Endothelial cell (in vitro differentiated cells): Measurements from ENCODE around the gene APBB1. TPM values are rescaled to one million over a fixed set of nuclear protein-coding genes. Genes with fewer than 3 reads are reported as not detected.

Experiments used
- DNase-seq: peaks from one replicate; pipeline ENCODE4 v3.0.0; 2021; ENCODE audit warnings: low spot score
- H3K27ac Mint-ChIP-seq: one replicate; pipeline ENCODE4 v1.8.0; 2021; ENCODE audit warnings: mixed read lengths, inconsistent platforms; ENCODE audit not compliant: unreplicated experiment
- H3K27me3 Mint-ChIP-seq: one replicate; pipeline ENCODE4 v1.8.0; 2021; ENCODE audit warnings: mild to moderate bottlenecking, moderate library complexity, mixed read lengths, inconsistent platforms; ENCODE audit not compliant: unreplicated experiment
- H3K36me3 Mint-ChIP-seq: one replicate; pipeline ENCODE4 v1.8.0; 2021; ENCODE audit warnings: mild to moderate bottlenecking, low read depth, mixed read lengths, inconsistent platforms; ENCODE audit not compliant: unreplicated experiment
- H3K4me1 Mint-ChIP-seq: one replicate; pipeline ENCODE4 v1.8.0; 2021; ENCODE audit warnings: mild to moderate bottlenecking, mixed read lengths, inconsistent platforms; ENCODE audit not compliant: unreplicated experiment
- H3K4me3 Mint-ChIP-seq: one replicate; pipeline ENCODE4 v1.8.0; 2021; ENCODE audit warnings: mild to moderate bottlenecking, mixed read lengths, inconsistent platforms; ENCODE audit not compliant: unreplicated experiment
- H3K9me3 Mint-ChIP-seq: one replicate; pipeline ENCODE4 v1.8.0; 2021; ENCODE audit warnings: mixed read lengths, inconsistent platforms; ENCODE audit not compliant: unreplicated experiment
- total RNA-seq: library from RNA; stranded (reverse); fragmentation: NEBNext Ultra II Directional; extraction: Animal tissue kit (Norgen Biotek cat#: 25700); gene quantifications from one replicate; pipeline ENCODE4 v1.2.1, GENCODE V29; 2021; ENCODE audit not compliant: unreplicated experiment
- TF ChIP-seq, protein P1 (sequence below): fragments of 200-600 bp; sonication (generic); IDR thresholded peaks from one replicate; pipeline ENCODE4 v1.5.0; 2021; ENCODE audit warnings: antibody characterized with exemption; ENCODE audit not compliant: unreplicated experiment

The APBB1 gene
- total RNA-seq, 1 donor from 2014 or later, result 43.6 TPM

DNA sequence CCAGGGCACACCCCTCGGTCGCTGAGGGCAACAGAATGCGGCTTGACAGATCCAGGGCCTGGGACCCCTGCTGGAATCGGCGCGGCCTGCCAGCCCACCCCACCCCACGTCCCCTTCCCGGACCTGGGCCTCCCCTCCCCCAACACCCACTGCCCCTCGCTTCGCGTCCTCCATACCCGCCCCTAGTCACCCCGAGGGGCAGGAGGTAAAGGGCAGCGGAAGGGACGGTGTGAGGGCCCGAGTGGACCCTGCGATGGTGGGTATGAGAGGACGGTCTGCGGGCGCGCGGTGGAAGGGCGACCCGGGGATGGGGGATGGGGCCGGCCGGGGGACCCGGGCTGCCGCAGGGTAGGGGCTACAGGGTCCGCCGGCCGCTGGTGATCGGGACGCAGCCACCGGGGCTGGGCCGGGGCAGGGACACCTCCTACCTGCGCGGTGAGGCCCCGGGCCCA is 311 bp downstream of the APBB1 start:
- Mint-ChIP-seq H3K9me3 (no peaks in the 10 kb centered on the region), H3K4me1 (peaks cover 3% of the 10 kb centered on the region), H3K27me3 (peaks cover 4% of the 10 kb centered on the region), H3K27ac (no peak overlapping the region), H3K36me3 (no peaks in the 10 kb centered on the region), H3K4me3 (no peak overlapping the region)
- peak; percentile 20 for DNase-seq
- TF ChIP-seq, protein P1, sequence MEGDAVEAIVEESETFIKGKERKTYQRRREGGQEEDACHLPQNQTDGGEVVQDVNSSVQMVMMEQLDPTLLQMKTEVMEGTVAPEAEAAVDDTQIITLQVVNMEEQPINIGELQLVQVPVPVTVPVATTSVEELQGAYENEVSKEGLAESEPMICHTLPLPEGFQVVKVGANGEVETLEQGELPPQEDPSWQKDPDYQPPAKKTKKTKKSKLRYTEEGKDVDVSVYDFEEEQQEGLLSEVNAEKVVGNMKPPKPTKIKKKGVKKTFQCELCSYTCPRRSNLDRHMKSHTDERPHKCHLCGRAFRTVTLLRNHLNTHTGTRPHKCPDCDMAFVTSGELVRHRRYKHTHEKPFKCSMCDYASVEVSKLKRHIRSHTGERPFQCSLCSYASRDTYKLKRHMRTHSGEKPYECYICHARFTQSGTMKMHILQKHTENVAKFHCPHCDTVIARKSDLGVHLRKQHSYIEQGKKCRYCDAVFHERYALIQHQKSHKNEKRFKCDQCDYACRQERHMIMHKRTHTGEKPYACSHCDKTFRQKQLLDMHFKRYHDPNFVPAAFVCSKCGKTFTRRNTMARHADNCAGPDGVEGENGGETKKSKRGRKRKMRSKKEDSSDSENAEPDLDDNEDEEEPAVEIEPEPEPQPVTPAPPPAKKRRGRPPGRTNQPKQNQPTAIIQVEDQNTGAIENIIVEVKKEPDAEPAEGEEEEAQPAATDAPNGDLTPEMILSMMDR, result no peak

DNA sequence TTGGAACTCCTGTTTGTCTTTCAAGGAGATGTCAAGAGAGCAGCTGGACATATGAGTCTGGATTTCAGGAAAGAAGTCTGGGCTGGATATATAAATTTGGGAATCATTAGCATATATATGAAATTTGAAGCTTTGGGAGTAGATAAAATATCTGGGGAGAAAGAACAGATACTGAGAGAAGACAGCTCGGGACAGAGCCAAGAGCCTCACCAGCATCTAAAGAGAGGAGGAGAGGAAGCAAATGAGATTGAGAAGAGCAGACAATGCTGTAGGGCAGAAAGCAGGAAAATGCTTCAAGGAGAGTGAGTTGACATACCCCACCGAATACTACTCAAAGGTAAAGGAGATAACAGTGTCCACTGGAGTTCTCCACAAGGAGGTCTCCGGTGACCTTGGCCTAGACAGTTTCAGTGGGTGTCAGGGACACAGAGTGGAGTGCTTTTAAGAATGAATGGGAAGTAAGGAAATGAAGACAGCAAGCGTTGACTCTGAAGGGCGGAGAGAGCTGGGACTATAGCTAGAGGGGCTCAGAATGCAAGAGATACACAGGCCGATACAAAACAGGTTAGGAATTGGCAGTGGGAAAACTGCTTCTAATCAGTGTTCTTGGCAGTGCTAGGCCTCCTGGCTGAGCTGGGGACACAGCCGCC is 862 bp downstream of the APBB1 start:
- Mint-ChIP-seq H3K27ac (no peak overlapping the region), H3K27me3 (peaks cover 4% of the 10 kb centered on the region), H3K36me3 (no peaks in the 10 kb centered on the region), H3K4me1 (peaks cover 4% of the 10 kb centered on the region), H3K4me3 (no peak overlapping the region), H3K9me3 (no peaks in the 10 kb centered on the region)
- DNase-seq, result no peak
- TF ChIP-seq, protein P1, result no peak

DNA sequence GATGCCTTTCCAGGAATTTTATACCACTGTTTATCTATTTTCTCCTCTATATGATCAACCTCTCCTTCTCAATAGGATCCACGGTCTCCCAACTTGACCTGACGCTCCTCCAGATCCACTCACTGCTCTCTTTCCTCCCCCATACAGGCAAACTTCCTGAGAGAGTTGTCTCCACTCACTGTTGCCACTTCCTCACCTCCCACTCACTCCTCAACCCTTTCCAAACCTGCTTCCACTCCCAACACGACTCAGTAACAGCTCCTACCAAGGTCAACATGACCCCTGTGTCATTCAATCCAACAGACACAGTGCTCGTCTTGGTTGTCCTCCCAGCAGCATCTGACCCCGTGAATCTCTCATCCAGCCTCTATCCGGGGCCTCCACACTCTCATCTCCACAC is 3.1 kb downstream of the APBB1 start:
- H3K4me3 Mint-ChIP-seq, result no peak overlapping the region
- no peaks in the 10 kb centered on the region for H3K36me3 Mint-ChIP-seq

DNA sequence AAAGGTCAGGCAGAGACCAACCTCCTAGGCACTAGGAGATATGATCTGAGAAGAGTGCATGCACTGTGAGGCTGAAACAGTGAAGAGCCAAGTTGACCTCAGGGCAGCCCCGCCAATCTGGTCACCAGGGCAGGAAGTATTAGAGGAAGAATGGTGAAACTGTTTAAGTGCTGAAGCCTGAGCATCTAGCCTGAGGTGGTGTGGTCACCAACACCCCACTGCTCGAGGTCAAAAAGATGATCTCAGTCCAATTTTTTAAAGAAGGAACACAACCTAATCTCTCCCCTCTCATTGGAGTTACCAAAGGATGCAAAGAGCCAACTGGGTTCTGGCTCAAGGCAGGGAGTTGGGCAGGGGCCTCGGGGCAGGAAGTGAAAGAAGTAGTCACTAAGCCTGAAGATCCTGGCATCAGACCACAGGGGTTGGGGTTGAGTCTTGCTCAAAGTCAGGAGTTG is 4.0 kb downstream of the APBB1 start:
- Mint-ChIP-seq H3K9me3 (no peaks in the 10 kb centered on the region), H3K4me1 (peaks cover 6% of the 10 kb centered on the region), H3K27me3 (peaks cover 6% of the 10 kb centered on the region), H3K27ac (no peak overlapping the region), H3K36me3 (no peaks in the 10 kb centered on the region), H3K4me3 (no peak overlapping the region)
- no peak for DNase-seq
- TF ChIP-seq, protein P1, result no peak

More for the DNA sequence above, 3.1 kb downstream of the APBB1 start:
- TF ChIP-seq, protein P1, result no peak
- Mint-ChIP-seq H3K4me1 (peaks cover 6% of the 10 kb centered on the region), H3K27me3 (peaks cover 6% of the 10 kb centered on the region), H3K27ac (no peak overlapping the region), H3K9me3 (no peaks in the 10 kb centered on the region)
- no peak for DNase-seq

DNA sequence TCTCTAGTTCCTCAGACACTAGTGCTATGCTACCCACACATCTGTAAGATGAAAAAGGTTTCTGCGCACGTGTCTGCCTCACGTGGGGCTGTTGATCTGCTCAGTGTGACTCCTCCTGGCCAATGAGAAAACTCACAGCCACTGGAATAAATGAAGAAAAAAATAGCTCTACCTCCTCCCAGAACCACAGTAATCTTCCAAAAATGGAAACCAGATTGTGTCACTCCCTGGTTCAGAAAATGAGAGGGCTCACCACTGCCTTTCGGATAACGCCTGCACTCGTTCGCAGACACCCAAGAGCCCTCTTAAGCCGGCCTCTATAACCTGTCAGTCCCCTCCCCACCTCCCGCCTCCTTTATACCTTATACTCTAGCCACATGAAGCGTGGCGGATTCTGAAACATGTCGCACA is 5.1 kb downstream of the APBB1 start:
- TF ChIP-seq, protein P1, result no peak
- H3K27me3 Mint-ChIP-seq, result peaks cover 4% of the 10 kb centered on the region

More for the DNA sequence above, 5.1 kb downstream of the APBB1 start:
- H3K9me3 Mint-ChIP-seq, result no peaks in the 10 kb centered on the region
- no peaks in the 10 kb centered on the region for H3K36me3 Mint-ChIP-seq
- DNase-seq, result no peak
- peaks cover 3% of the 10 kb centered on the region for H3K4me1 Mint-ChIP-seq
- H3K27ac Mint-ChIP-seq, result no peak overlapping the region
- H3K4me3 Mint-ChIP-seq, result no peak overlapping the region
